OCI-LY7 (cell line): Measurements from ENCODE around the gene SMOC2.

ENCODE experiments used
- EZH2phosphoT487 ChIP-seq: fragments of 200-600 bp; sonication (generic); IDR thresholded peaks from 2 replicates; pipeline ENCODE4 v1.6.1; 2018; ENCODE audit warnings: low read depth, borderline replicate concordance, mild to moderate bottlenecking, mixed run types, antibody characterized with exemption, low read length, moderate library complexity, mixed read lengths
- TF ChIP-seq, protein P1 (sequence below): fragments of 200-600 bp; sonication (generic); conservative IDR thresholded peaks from 2 replicates; pipeline ENCODE4 v1.5.1; 2014; ENCODE audit warnings: mild to moderate bottlenecking, antibody characterized with exemption, low read length, moderate library complexity, mixed read lengths

DNA sequence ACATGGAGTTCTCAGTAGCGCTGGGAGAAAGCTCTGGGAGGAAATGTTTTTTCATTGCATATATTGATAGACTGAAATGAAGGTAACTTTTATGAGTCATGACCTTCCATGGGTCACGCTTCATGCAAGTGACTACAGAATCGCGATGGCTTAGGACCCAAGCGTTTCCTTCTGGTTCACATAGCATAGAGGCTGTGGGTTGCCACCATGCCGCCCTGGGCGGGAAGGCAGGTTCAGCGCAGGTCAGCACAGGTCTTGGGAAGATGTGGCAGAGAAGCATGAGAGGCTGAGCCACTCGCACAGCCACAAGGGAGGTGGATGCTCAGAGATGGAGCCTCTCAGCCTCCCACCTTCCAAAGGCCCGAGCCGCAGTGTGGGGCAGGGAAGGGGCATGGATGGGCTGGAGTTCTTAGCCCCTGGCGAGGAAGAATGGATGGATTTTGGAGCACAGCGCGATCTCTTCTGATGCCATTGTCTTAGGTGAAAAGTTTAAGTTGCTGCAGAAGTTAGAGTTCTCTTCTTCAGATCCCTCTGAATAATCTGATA, 219.5 kb downstream of the SMOC2 start:
- TF ChIP-seq, protein P1, sequence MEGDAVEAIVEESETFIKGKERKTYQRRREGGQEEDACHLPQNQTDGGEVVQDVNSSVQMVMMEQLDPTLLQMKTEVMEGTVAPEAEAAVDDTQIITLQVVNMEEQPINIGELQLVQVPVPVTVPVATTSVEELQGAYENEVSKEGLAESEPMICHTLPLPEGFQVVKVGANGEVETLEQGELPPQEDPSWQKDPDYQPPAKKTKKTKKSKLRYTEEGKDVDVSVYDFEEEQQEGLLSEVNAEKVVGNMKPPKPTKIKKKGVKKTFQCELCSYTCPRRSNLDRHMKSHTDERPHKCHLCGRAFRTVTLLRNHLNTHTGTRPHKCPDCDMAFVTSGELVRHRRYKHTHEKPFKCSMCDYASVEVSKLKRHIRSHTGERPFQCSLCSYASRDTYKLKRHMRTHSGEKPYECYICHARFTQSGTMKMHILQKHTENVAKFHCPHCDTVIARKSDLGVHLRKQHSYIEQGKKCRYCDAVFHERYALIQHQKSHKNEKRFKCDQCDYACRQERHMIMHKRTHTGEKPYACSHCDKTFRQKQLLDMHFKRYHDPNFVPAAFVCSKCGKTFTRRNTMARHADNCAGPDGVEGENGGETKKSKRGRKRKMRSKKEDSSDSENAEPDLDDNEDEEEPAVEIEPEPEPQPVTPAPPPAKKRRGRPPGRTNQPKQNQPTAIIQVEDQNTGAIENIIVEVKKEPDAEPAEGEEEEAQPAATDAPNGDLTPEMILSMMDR: no peak
- TF ChIP-seq EZH2phosphoT487: no peak
